ENCODE results near the gene HDAC3. TPM values are rescaled to one million over a fixed set of nuclear protein-coding genes. Genes with fewer than 3 reads are reported as not detected.

Gene HDAC3
- total RNA-seq, 3 donors from 2014 or later = 66.1 to 73.8 (median 71.7) TPM

GRCh38 chr5:141574122-141574510 lies 62.5 kb downstream of the HDAC3 start:
- no peak for DNase-seq
- H3K36me3 Mint-ChIP-seq (ENCODE audit: insufficient read depth) = peaks cover 58% of the 10 kb centered on the region
- H3K4me1 Mint-ChIP-seq (ENCODE audit: low read depth) = no peaks in the 10 kb centered on the region
- no peak overlapping the region for H3K4me3 Mint-ChIP-seq
- H3K27me3 Mint-ChIP-seq (ENCODE audit: low read depth) = no peaks in the 10 kb centered on the region
- ATAC-seq = no peak
- H3K9me3 Mint-ChIP-seq = no peaks in the 10 kb centered on the region

GRCh38 chr5:141573489-141574121 lies 63.0 kb downstream of the HDAC3 start:
- Mint-ChIP-seq H3K4me1 (ENCODE audit: low read depth) (no peaks in the 10 kb centered on the region), H3K36me3 (ENCODE audit: insufficient read depth) (peaks cover 56% of the 10 kb centered on the region), H3K4me3 (no peak overlapping the region), H3K27me3 (ENCODE audit: low read depth) (no peaks in the 10 kb centered on the region), H3K9me3 (no peaks in the 10 kb centered on the region)
- DNase-seq = no peak
- no peak for ATAC-seq

Other genes with a start within 250 kb of the HDAC3 start
- under 1 TPM; 0.08 to 0.22 (median 0.20) TPM for gene PCDHGB4, start 249.2 kb downstream of the HDAC3 start, total RNA-seq
- gene PCDHGA8, start 244.2 kb downstream of the HDAC3 start, total RNA-seq = not detected
- under 1 TPM; 0.26 to 0.91 (median 0.27) TPM for gene PCDHGB5, start 238.9 kb downstream of the HDAC3 start, total RNA-seq
- gene PCDHGA9, start 234.1 kb downstream of the HDAC3 start, total RNA-seq = under 1 TPM; 0.13 to 0.18 (median 0.16) TPM
- gene PCDHGB6, start 228.8 kb downstream of the HDAC3 start, total RNA-seq = under 1 TPM; 0.08 to 0.22 (median 0.18) TPM
- gene PCDHGA10, start 223.9 kb downstream of the HDAC3 start, total RNA-seq = under 1 TPM; 0.25 to 0.68 (median 0.40) TPM
- under 1 TPM in 1 of 3 donors, not detected in 2; 0.15 TPM for gene PCDHGB7, start 219.2 kb downstream of the HDAC3 start, total RNA-seq
- gene PCDHGA11, start 215.8 kb downstream of the HDAC3 start, total RNA-seq = under 1 TPM; 0.05 to 0.13 (median 0.05) TPM
- under 1 TPM; 0.11 to 0.24 (median 0.20) TPM for gene PCDHGA12, start 206.3 kb downstream of the HDAC3 start, total RNA-seq
- gene PCDHGC3, start 160.9 kb downstream of the HDAC3 start, total RNA-seq = under 1 TPM; 0.22 to 0.55 (median 0.48) TPM
- not detected for gene PCDHGC4, start 151.8 kb downstream of the HDAC3 start, total RNA-seq
- gene PCDHGC5, start 147.8 kb downstream of the HDAC3 start, total RNA-seq = not detected
- gene DIAPH1, start 17.8 kb downstream of the HDAC3 start, total RNA-seq = 100 to 1,000 TPM; 243 to 289 (median 269) TPM
- gene RELL2, start 148 bp upstream of the HDAC3 start, total RNA-seq = 10 to 100 TPM; 25.8 to 30.4 (median 29.5) TPM
- 10 to 100 TPM; 20.5 to 29.7 (median 22.1) TPM for gene FCHSD1, start 14.6 kb upstream of the HDAC3 start, total RNA-seq
- 1 to 10 TPM in 2 of 3 donors, under 1 TPM in 1; 0.56 to 2.0 (median 1.1) TPM for gene ARAP3, start 45.4 kb upstream of the HDAC3 start, total RNA-seq
- under 1 TPM; 0.05 to 0.24 (median 0.14) TPM for gene PCDH1, start 241.6 kb upstream of the HDAC3 start, total RNA-seq

Data from activated T-cell treated with anti-CD3 and anti-CD28 coated beads, Interleukin-2, amount 50 U/mL, for 4 hours (primary cell).